A549 (cell line): ENCODE data around the gene MEGF6.

Experiments
- ATOH8 ChIP-seq: fragments of 250-450 bp; sonication (Bioruptor Pico); IDR thresholded peaks from 2 replicates; pipeline ENCODE4 v1.5.0; 2020; ENCODE audit warnings: low read depth, mild to moderate bottlenecking, moderate library complexity
- CHD2 ChIP-seq: fragments of 150-350 bp; IDR thresholded peaks from 2 replicates; pipeline ENCODE4 v1.6.1; 2014; ENCODE audit warnings: low read length; ENCODE audit not compliant: partially characterized antibody
- CTCF ChIP-seq: fragments of >200 bp; sonication (Bioruptor Twin); formaldehyde crosslinking; IDR thresholded peaks from 3 replicates; pipeline ENCODE4 v1.5.1; 2016
- EP300 ChIP-seq, 2 experiments: fragments of >200 bp; sonication (Bioruptor Twin); formaldehyde crosslinking; IDR thresholded peaks; 2 replicates in 1 of 2; 3 replicates in 1 of 2; pipeline ENCODE4 v1.6.1; 2016 to 2017
- MAFK ChIP-seq: fragments of 450-650 bp; IDR thresholded peaks from 2 replicates; pipeline ENCODE4 v1.6.1; 2014; ENCODE audit not compliant: partially characterized antibody
- MAX ChIP-seq: IDR thresholded peaks from 2 replicates; pipeline ENCODE4 v1.6.1; 2012
- NR3C1 ChIP-seq: fragments of >200 bp; sonication (Bioruptor Twin); formaldehyde crosslinking; IDR thresholded peaks from 3 replicates; pipeline ENCODE4 v1.6.1; 2017
- RAD21 ChIP-seq, 2 experiments: fragments of >200 bp in 1 of 2; sonication (Bioruptor Twin) in 1 of 2; formaldehyde crosslinking in 1 of 2; IDR thresholded peaks in 1 of 2; conservative IDR thresholded peaks in 1 of 2; 2 replicates in 1 of 2; 3 replicates in 1 of 2; pipeline ENCODE4 v1.6.1; 2012 to 2018; ENCODE audit warnings: inconsistent platforms in 1 of 2
- SREBF2 ChIP-seq: fragments of 450-650 bp; IDR thresholded peaks from 2 replicates; pipeline ENCODE4 v1.6.1; 2014; ENCODE audit warnings: mild to moderate bottlenecking, moderate library complexity
- USF2 ChIP-seq: fragments of 450-650 bp; IDR thresholded peaks from 2 replicates; pipeline ENCODE4 v1.6.1; 2014; ENCODE audit warnings: antibody characterized with exemption
- ZC3H11A ChIP-seq: fragments of 450-650 bp; IDR thresholded peaks from 2 replicates; pipeline ENCODE4 v1.6.1; 2014; ENCODE audit warnings: antibody characterized with exemption, mild to moderate bottlenecking

- TF ChIP-seq ATOH8 (CRISPR knock-in tag) (no peak), RAD21 (conservative IDR thresholded peaks at IDR 0.05 in 1 of 2, IDR thresholded peaks at IDR 0.05 in 1 of 2) (no peak), MAX (no peak), CHD2 (no peak), MAFK (no peak), CTCF (no peak), EP300 (IDR thresholded peaks at IDR 0.05) (no peak), USF2 (no peak), SREBF2 (no peak), NR3C1 (no peak), ZC3H11A (no peak)
These were observed 7.2 kb upstream of the MEGF6 start for GRCh38 chr1:3618531-3618880.
